M059J (cell line): ENCODE data around the gene POMP. TPM values are rescaled to one million over a fixed set of nuclear protein-coding genes. Genes with fewer than 3 reads are reported as not detected.
A peak's percentile ranks its signal among the peaks of the same experiment; 100 is the strongest.
"Not testable (repeated sequence)": the region's sequence is repeated elsewhere in the genome, so short reads cannot be mapped to it uniquely, and the experiment has no call there.

Source experiments
- DNase-seq: peaks from one replicate; pipeline ENCODE4 v3.0.0-alpha.2; 2012; ENCODE audit warnings: low read depth
- total RNA-seq: library from RNA; depleted of rRNA; stranded (reverse); fragments of >200 nt; shearing (Covaris generic); gene quantifications from 2 replicates; pipeline ENCODE4 v1.2.3, GENCODE V29; 2014

POMP gene
- total RNA-seq, 1 experiment from 2014 or later: 187 TPM

DNA sequence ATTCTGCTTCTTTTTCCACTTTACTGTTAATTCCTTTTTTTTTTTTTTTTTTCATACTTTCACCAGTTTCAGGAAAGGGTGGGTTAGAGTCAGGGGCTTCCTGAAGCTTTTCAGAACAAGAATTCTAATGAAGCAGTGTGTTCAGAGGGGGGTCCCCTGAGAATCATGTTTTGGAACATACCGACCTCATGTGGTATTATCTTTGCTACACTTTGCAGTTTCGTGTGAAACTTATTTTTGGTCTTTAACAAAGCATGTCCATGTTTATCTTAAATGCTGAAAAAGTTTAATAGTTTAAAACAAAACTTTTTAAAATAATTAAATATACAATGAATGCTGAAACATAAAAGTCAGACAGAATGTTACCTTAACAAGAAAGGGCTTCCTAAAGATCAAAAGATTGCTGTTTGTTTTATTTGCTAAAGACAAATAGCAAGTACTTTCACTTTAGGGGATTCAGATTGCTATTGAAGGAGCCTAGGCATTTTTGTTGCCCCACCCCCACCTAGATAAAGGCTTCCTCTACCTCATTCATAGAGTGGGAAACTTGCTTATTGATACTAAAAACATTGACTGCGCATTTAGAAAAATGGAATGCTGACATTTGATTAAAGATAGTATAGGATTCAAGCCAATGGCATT, 21.1 kb upstream of the POMP start:
- DNase-seq: no peak

DNA sequence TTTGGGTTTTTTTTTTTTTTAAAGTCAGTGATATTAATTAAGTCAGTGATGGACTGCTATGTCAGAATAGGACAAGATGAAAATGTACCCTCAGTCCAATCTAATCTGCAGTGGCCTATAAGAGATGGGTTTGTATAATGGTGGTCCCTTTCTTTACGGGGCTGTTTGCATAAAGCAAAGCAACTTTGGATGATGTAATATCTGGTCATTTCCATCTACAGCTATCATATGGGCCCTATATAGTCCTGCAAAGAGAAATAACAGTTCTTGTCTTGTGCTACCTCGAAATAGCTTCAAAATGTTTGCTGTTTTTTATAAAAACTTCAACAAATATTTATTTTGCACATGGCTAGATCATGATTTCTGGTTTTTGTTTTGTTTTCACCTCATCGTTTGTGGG, 20.2 kb upstream of the POMP start:
- no peak for DNase-seq

GRCh38 chr13:28640861-28641599, 17.9 kb upstream of the POMP start:
- DNase-seq: no peak

- DNase-seq: no peak
Measured at GRCh38 chr13:28641600-28641926, 17.4 kb upstream of the POMP start.

GRCh38 chr13:28650284-28650683, 8.6 kb upstream of the POMP start:
- DNase-seq: peak; percentile 18

DNA sequence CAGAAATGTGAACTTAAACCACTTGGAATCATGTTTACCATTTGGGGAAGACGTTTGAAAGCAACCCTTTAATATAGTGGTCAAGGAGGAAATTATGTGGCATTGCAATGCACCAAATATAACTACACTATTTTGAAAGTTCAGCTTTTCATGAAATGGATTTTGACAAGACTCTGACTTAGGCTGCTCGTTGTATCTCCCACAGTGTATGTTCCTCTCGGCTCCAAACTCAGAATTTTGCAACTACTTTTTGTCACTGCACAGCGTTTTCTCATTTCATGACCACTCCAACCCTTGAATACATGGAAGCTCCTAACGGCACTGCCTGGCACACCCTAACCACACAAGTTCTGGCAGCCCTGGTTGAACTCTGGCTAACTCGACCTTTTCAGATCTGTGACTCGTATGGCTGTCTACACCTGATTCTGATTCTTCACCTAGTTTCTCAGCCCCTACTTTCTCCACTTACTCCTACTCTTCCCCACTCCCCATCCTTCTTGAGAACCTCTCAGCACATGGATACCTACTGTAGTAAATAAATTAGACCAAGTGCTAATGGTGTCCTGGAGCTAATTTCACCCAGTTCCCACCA, 7.0 kb upstream of the POMP start:
- DNase-seq: no peak

DNA sequence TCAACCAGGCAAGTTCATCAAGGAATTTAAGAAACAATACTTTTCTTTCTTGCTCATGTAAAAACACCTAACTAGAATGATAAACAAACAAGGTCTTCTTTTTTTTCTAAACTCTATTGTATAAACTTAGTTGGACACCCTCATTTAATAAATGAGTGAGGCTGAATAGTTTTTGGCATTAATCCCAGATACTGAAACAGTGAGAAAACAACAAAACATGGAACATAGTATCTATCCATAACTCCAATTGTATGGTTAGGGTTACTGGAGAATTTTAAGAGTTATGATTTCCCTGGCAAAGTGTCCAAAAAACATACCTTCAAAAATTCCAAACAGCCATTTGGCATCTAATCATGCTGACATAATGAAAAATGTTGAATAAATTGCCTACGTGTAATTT, 5.8 kb upstream of the POMP start:
- no peak for DNase-seq

GRCh38 chr13:28654276-28654675, 4.7 kb upstream of the POMP start:
- no peak for DNase-seq

- DNase-seq: no peak
Measured at GRCh38 chr13:28655561-28655960, 3.4 kb upstream of the POMP start.

GRCh38 chr13:28657784-28658538, 969 bp upstream of the POMP start:
- no peak for DNase-seq

GRCh38 chr13:28658539-28658795, 463 bp upstream of the POMP start:
- DNase-seq: no peak

DNA sequence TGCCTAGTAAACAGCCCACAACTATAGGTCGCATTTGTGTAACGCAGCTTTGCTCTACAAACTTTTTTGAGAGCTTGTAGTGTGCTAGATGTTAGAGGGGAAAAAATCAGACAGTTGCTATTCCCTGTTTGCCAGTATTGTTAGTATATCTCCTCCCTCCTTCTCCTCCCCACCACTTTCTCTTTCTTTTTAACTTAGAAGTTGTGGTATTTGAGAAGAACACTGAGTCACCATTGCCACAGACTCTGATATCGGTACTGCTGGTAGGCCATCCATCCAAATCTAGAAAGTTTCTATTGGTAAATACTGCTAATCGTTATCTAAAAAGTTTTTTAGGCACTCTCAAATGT, 666 bp downstream of the POMP start:
- DNase-seq: peak; percentile 66

GRCh38 chr13:28666897-28667488, 8.1 kb downstream of the POMP start:
- no peak for DNase-seq

DNA sequence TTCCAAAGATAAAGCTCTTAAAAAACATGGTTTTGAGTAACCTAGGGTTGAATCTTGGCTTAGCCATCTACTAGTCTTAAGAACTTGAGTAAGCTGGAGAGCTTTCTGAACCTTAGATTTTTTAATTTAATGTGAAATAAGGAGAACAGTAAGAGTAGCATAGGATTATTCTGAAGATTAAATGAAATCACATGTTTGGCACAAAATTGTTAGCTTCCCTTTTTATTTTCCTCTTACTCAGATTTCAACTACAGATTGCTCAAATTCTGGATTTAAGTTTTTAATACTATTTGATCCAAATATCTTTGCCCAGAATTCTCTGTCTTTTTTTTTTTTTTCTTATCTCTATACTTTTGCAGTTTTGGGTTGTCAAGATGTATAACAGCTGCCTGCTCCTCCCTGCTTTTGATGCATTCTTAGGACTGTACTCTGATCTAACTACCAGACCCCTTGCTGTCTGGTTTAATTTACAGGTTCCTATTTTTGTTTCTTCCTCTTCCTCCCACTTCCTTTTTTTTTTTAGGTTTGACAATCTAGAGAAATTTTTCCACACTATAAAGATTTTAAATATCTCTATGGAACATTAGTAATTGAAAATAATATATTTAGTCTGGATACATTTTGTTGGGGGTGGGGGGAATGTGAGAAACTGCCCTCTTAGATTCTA, 12.3 kb downstream of the POMP start:
- no peak for DNase-seq

GRCh38 chr13:28678809-28679208, 19.9 kb downstream of the POMP start:
- no peak for DNase-seq

GRCh38 chr13:28679628-28680027, 20.7 kb downstream of the POMP start:
- peak; percentile 26 for DNase-seq

GRCh38 chr13:28680541-28680940, 21.6 kb downstream of the POMP start:
- DNase-seq: no peak

DNA sequence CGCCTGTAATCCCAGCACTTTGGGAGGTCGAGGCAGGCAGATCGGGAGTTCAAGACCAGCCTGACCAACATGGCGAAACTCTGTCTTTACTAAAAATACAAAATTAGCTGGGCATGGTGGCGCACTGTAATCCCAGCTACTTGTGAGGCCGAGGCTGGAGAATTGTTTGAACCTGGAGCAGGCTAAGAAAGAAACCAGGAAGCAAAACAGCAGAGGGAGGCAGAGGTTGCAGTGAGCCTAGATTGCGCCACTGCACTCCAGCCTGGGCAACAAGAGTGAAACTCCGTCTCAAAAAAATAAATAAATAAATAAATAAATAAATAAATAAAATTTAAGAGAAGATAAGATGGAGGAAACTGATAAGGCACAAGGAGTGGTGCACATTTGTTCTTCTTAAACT, 24.2 kb downstream of the POMP start:
- DNase-seq: not testable (repeated sequence)

DNA sequence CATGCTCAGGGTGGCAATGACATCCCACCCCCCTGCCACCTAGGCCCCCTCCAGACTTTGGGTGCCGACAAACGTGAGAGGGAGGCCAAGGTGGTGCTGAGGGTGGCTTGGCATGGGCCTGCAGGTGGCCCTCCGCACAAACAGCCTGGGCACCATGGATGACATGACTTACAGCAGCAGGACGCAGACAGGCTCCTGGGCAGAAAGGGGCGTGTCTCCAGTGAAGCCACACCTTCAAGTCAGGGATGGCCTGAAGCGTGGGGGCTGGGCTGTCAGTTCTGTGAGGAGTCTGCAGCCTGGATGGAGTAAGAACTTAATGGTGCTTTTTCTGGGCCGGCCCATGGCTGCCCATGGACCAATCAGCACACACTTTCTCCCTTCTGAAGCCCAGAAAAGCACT, 25.3 kb downstream of the POMP start:
- no peak for DNase-seq

GRCh38 chr13:28685114-28685513, 26.2 kb downstream of the POMP start:
- no peak for DNase-seq

DNA sequence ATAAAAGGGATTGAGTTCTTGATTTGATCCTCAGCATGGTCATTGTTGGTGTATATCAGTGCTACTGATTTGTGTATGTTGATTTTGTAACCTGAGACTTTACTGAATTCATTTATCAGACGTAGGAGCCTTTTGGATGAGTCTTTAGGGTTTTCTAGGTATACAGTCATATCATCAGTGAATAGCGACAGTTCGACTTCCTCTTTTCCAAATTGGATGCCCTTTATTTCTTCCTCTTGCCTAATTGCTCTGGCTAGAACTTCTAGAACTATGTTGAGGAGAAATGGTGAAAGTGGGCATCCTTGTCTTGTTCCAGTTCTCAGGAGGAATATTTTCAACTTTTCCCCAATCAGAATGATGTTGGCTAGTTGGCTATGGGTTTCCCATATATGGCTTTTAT, 27.0 kb downstream of the POMP start:
- no peak for DNase-seq
